HK-2 (cell line): ENCODE results near the gene PVALEF.
"Not testable (repeated sequence)": the region's sequence is repeated elsewhere in the genome, so short reads cannot be mapped to it uniquely, and the experiment has no call there.

ENCODE experiments used
- DNase-seq: peaks from one replicate; pipeline ENCODE4 v3.0.0-alpha.2; 2018; ENCODE audit not compliant: unreplicated experiment

Gene PVALEF

GRCh38 chr17:81144423-81144781 is 20.9 kb upstream of the PVALEF start:
- no peak for DNase-seq

DNA sequence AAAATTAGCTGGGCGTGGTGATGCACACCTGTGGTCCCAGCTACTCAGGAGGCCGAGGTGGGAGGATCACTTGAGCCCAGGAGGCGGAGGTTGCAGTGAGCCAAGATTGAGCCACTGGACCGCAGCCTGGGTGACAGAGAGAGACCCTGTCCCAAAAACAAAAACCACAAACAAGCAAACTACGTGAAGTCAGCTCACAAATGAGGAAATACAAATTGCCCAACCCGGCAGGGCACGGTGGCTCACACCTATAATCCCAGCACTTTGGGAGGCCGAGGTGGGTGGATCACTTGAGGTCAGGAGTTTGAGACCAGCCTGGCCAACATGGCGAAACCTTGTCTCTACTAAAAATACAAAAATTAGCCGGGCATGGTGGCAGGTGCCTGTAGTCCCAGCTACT is 19.1 kb upstream of the PVALEF start:
- not testable (repeated sequence) for DNase-seq

DNA sequence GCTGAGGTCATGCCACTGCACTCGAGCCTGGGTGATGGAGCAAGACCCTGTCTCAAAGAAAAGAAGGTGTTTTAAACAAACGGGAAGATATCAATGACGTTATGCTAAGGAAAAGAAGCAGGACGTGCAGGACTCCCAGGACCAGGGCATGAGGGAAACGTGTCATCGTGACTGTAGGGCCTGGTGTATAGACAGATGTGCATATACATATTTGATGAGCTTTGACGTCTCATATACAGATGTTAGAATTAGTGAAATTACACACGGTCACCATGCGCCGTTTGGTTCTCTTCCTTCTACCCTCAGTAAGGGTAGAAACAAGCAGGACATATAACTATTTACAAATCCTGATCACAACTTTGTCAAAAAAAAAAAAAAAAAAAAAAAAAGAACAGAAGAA is 17.6 kb upstream of the PVALEF start:
- DNase-seq: no peak

DNA sequence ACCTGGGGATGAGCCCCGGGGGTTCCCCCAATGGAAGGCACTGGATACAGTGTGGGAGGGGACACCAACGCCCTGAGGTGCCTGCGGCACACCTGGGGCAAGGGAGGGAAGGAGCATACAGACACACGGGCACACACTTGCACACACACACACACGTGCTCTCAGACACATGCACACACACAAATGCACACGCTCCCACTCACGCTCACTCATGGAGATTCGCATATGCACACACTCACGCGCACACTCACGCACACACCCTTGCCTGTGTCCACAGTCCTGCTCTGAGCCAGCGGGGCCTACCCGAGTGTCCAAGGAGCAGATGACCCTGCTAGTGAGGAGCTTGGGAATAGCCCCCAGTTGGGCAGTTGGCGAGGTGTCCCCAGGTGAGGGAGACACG is 16.7 kb upstream of the PVALEF start:
- no peak for DNase-seq

GRCh38 chr17:81148986-81149533 is 16.2 kb upstream of the PVALEF start:
- DNase-seq: no peak

DNA sequence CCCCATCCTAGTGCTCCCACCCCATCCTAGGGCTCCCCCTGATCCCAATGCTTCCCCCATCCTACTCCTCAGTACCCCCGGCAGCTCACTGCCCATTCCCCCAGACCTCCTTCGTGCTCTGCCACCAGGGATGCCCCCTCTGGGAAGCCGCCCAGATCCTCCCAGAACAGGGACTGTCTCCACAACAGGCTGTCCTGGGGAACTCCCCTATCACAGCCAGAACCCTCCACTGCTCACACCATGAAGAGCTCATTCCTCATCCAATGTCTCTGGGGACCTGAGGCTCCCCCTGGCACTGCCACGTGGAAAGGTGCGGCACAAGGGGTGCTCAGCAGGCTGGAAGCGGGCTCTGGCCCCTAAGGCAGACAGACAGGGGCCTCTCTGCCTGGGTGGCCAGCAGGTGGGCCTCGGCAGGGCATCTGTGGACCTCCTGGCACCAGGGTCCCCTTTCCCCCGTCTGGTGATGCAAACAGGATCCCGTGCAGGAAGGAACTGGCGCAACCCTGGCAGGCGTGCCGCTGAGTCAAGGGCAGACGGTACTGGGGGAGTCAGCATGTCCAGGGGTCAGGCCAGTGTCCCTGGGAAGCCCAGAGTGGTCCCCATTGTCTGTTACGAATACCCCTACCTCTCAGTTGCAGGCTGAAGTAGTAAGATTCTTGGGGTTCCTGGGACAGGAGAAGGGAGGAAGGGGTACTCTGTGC is 14.8 kb upstream of the PVALEF start:
- DNase-seq: no peak

- no peak for DNase-seq
Measured at GRCh38 chr17:81151278-81151677, 14.0 kb upstream of the PVALEF start.

DNA sequence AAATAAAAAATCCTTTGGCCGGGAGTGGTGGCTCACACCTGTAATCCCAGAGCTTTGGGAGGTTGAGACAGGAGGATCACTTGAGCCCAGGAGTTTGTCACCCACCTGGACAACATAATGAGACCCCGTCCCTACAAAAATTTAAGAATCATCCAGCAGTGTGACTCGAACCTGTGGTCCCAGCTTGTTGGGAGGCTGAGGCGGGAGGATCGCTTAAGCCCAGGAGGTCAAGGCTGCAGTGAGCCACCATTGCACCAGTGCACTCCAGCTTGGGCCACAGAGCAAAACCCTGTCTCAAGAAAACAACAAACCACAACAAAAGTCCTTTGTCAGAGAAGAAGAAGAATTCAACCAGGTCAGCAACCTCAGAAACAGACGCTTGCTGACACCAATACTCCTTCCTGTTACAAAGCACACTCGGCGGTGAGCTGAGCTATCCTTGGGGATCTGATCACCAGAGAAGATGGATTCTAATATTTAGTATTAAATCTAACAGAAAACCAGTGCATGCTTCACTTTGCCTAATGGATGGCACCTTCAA is 12.9 kb upstream of the PVALEF start:
- DNase-seq: no peak

DNA sequence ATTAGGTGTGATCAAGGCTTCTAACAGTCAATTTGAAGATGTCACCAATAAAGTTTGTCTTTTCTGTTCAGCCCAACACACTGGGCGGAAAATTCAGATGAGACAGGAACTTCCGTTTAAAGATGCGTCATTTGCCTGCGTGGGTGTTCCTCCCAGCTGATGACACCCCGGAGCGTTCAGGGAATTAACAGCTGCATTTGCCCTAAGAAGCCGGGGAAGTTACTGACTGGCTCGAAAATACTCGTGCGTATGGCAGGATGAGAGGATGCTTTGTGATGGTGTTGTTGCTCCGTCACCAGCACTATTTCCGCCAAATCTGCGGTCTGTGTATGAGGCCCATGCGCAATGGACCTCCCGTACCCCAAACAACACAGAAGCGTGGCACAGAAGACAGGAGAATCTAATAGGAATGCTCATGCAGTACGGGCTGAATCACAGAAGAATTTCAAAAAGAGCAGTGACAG is 11.9 kb upstream of the PVALEF start:
- DNase-seq: no peak

DNA sequence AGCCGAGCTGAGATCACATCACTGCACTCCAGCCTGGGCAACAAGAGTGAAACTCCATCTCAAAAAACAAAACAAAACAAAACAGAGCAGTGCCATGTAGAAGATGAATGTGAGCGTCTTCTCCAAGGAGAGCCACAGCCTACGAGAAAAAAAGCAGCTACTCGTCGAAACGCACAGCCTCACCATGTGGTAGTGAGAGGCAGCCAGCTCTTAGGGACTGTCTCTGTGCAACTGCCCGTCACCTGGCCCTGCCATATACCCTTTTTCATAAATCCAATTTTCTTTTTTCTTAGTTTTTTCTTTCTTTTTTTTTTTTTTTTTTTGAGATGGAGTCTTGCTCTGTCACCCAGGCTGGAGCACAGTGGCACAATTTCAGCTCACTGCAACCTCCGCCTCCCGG is 11.3 kb upstream of the PVALEF start:
- DNase-seq: not testable (repeated sequence)

DNA sequence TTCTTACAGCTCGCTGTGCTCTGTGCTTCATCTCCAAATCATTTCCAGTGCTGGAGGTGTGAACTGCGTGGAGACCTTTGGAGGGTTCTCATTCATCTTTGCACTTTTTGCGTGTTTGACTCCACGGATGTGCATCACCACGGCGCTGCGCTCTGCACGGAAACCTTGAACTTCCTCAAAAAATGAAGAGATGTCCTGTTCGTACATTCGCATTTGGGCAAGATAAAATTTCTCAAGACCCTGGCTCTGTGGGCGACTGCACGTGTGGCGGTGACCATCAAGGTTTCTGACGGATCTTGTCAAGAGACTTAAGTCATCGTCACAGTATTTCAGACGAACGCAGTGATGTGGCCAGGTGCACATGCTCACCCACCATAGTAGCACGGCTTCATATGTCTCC is 10.3 kb upstream of the PVALEF start:
- DNase-seq: no peak

- no peak for DNase-seq
Measured at GRCh38 chr17:81156866-81157805, 8.2 kb upstream of the PVALEF start.

- no peak for DNase-seq
Measured at GRCh38 chr17:81157848-81158687, 7.2 kb upstream of the PVALEF start.

- no peak for DNase-seq
Measured at GRCh38 chr17:81158688-81159590, 6.4 kb upstream of the PVALEF start.

DNA sequence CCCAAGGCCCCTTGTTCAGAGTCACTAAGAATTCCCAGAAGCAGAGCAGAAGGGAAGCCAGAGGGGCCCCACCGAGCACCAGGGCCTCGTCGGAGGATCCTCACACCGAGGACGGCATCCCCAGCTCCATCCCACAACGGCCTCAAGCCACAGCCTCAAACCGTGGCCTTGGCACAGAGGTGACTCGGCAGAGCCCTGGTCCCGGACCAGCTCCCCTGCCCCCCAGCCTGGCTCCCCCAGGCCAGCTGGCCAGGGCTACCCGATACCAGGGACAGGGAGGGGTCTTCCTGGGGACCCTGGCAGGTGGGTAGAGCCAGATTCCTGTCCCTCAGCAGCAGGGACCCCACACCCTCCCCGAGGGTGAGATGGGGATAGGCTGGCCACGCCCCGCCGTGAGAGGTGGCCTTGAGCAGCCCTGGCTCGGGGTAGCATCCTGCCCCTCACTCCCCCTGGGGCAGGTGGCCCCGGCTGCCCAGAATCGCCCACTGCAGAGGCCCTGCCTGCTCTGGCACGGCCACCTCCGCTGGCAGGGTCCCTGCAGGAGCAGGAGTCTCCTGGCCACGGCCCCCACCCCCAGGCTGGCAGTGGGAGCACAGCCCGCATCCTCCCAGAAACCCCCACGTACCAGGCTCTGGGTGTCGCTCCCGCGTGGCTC is 5.6 kb upstream of the PVALEF start:
- no peak for DNase-seq

DNA sequence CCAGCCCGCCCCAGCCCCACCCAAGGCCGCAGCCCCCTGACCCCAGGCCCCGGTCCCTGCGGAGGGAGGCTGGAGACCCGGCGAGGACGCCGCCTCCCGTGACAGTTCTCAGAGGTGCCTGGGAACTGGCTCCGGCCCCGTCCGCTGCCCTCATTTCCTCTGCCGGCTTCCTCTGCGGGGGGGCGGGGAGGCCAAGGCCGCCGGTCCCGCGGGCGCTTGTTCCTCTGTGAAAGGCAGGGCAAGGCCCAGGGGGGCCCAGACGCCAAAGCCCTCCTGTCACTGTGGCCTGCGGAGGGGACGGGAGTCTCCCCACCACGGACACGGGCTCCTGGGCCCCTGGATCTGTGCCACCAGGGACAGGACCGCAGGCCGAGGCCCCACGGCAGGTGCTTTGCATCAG is 5.0 kb upstream of the PVALEF start:
- no peak for DNase-seq

DNA sequence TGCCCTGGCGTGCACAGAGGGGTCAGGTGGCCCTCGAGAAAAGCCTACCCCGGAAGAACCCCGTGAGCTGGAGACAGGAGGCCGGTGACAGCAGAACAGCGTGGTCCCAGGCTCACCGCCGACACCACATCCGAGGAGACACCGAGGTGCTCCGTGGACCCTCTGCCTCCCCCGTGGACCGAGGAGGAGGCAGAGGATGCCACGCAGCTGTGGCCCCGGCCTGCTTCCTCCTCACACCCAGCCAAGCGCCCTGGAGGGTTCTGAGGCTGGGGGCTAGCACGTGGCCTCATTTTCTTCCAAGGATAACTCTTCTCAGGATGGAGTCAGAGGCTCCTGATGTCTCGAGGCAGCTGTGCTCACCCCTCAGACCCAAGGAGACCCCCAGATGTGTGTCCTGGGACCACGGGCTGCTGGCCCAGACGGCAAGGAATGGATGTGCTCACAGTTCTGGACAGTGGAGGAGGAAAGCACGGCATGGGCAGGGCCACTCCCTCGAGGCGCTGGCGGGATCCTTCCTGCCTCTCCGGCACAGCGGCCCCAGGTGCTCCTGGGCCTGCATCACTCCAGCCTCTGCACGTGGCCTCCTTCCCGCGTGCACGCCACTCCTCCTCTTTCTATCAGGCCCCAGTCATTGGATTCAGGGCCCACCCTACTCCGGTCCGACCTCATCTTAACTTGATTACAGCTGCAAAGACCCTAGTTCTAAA is 4.4 kb upstream of the PVALEF start:
- no peak for DNase-seq

GRCh38 chr17:81161536-81161935 is 3.8 kb upstream of the PVALEF start:
- DNase-seq: no peak

DNA sequence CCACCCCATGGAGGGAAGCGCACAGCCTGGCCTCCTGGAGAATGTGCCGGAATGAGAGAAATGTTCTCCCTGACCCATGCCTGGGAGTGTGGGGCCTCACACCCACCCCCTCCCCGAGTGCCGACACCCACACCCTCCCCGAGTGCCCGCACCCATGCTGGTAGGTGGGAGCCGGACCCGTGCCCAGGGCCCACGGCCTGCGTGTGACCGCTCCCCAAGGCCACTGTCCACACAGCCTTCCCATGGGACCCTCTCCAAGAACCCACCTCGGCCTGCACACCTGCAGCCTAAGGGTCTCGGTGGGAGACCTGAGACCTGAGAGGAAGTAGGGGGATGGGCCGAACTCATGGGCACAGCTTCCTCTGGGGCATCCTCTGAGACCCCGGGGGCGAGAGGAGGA is 3.3 kb upstream of the PVALEF start:
- DNase-seq: no peak
